RWPE2 (cell line): ENCODE data around the gene RAB7A.

Experiments
- ATAC-seq: fragments of 200-7000 bp; cut with Tn5 transposase; 3 replicates; pipeline ENCODE4 v1.9.1; 2021; ENCODE audit warnings: low read depth
- DNase-seq: peaks from one replicate; pipeline ENCODE4 v3.0.0-alpha.2; 2020; ENCODE audit warnings: low spot score
- H3K27ac ChIP-seq: fragments of 450-650 bp; 2 replicates; pipeline ENCODE4 v1.5.1; 2017; ENCODE audit warnings: mild to moderate bottlenecking; ENCODE audit not compliant: poor library complexity, severe bottlenecking
- H3K27me3 ChIP-seq: fragments of 250-450 bp; sonication (Bioruptor Pico); 2 replicates; pipeline ENCODE4 v1.5.1; 2021; ENCODE audit warnings: mild to moderate bottlenecking, moderate library complexity; ENCODE audit not compliant: insufficient read depth, poor library complexity, severe bottlenecking
- H3K36me3 ChIP-seq: fragments of 250-450 bp; sonication (Bioruptor Pico); 2 replicates; pipeline ENCODE4 v1.5.1; 2020; ENCODE audit warnings: low read depth, mild to moderate bottlenecking, moderate library complexity
- H3K4me1 ChIP-seq: fragments of 250-450 bp; sonication (Bioruptor Pico); 2 replicates; pipeline ENCODE4 v1.5.1; 2021; ENCODE audit warnings: mild to moderate bottlenecking, moderate library complexity; ENCODE audit not compliant: insufficient read depth, poor library complexity, severe bottlenecking
- H3K4me3 ChIP-seq: fragments of 250-450 bp; sonication (Bioruptor Pico); 2 replicates; pipeline ENCODE4 v1.5.1; 2021; ENCODE audit warnings: mild to moderate bottlenecking, moderate library complexity; ENCODE audit not compliant: severe bottlenecking
- H3K9me3 ChIP-seq: fragments of 250-450 bp; sonication (Bioruptor Pico); 2 replicates; pipeline ENCODE4 v1.5.1; 2021; ENCODE audit warnings: mild to moderate bottlenecking, moderate library complexity; ENCODE audit not compliant: severe bottlenecking
- TF ChIP-seq, protein P1 (sequence below): fragments of 450-650 bp; IDR thresholded peaks from one replicate; pipeline ENCODE4 v1.5.1; 2017; ENCODE audit warnings: mild to moderate bottlenecking, moderate library complexity; ENCODE audit not compliant: poor library complexity, severe bottlenecking

Gene RAB7A

DNA sequence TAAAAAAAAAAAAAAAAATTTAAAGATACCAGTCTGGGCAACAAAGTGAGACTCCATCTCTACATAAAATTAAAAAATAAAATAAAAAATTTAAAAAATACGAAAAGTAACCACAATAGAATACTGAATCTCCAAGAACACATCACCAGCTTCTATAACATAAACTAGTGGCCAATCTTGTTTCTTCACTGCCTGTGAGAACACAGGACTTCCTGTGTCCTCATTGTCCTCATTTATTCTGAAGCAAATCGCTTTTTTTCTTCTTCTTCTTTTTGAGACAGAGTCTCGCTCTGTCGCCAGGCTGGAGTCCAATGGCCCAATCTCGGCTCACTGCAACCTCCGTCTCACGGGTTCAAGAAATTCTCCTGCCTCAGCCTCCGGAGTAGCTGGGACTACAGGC, 28.6 kb upstream of the RAB7A start:
- DNase-seq: no peak
- Histone ChIP-seq H3K27me3 (no peaks in the 10 kb centered on the region), H3K9me3 (no peaks in the 10 kb centered on the region), H3K36me3 (no peaks in the 10 kb centered on the region), H3K4me3 (no peak overlapping the region), H3K27ac (no peak overlapping the region), H3K4me1 (no peaks in the 10 kb centered on the region)
- TF ChIP-seq, protein P1, sequence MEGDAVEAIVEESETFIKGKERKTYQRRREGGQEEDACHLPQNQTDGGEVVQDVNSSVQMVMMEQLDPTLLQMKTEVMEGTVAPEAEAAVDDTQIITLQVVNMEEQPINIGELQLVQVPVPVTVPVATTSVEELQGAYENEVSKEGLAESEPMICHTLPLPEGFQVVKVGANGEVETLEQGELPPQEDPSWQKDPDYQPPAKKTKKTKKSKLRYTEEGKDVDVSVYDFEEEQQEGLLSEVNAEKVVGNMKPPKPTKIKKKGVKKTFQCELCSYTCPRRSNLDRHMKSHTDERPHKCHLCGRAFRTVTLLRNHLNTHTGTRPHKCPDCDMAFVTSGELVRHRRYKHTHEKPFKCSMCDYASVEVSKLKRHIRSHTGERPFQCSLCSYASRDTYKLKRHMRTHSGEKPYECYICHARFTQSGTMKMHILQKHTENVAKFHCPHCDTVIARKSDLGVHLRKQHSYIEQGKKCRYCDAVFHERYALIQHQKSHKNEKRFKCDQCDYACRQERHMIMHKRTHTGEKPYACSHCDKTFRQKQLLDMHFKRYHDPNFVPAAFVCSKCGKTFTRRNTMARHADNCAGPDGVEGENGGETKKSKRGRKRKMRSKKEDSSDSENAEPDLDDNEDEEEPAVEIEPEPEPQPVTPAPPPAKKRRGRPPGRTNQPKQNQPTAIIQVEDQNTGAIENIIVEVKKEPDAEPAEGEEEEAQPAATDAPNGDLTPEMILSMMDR: no peak
- no peak for ATAC-seq

DNA sequence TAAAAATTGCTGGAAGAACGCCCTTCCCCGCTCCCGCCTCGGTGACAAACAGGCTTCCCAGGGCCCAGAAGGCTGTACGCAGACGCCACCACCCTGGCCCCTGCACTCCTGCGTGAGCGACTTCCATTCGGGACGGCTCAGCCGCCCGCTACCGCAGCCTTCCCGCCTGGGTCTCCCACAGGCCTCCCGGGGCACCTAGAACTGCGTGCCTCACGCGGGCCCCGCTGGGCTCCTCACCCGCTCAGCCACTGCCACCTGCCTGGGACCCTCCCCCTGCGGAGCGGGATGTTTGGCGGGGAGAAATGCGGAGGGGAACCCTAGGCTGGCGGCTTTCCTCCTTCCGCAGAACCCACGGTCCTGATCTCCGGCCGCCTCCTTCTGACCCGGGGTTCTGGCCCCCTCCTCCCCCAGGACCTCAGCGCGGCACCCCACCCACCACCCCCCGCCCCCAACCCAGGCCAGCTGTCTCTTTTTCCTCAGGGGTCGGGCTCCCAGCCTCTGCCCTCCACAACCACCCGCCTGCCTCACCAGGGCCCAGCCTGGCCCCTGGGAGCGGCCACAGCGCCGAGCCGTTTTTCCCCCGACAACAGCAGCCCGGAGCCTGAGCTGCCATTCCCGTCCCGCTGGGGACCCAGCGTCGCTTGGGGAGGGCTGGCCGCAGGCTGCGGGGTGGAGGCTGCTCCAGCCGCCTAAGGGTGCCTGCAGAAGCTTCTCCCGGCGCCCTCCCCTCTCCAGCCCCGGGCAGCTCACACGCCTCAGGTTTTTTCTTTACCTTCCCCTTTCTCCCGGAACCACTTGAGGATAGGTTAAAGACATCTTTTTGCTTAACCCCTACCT, 27.6 kb upstream of the RAB7A start:
- H3K36me3 ChIP-seq: no peaks in the 10 kb centered on the region
- peak; percentile 78 for ATAC-seq
- peak overlapping the region; percentile 24 for H3K4me3 ChIP-seq
- no peaks in the 10 kb centered on the region for H3K27me3 ChIP-seq
- DNase-seq: no peak
- no peak overlapping the region for H3K27ac ChIP-seq
- no peaks in the 10 kb centered on the region for H3K4me1 ChIP-seq
- no peaks in the 10 kb centered on the region for H3K9me3 ChIP-seq
- TF ChIP-seq, protein P1: no peak

DNA sequence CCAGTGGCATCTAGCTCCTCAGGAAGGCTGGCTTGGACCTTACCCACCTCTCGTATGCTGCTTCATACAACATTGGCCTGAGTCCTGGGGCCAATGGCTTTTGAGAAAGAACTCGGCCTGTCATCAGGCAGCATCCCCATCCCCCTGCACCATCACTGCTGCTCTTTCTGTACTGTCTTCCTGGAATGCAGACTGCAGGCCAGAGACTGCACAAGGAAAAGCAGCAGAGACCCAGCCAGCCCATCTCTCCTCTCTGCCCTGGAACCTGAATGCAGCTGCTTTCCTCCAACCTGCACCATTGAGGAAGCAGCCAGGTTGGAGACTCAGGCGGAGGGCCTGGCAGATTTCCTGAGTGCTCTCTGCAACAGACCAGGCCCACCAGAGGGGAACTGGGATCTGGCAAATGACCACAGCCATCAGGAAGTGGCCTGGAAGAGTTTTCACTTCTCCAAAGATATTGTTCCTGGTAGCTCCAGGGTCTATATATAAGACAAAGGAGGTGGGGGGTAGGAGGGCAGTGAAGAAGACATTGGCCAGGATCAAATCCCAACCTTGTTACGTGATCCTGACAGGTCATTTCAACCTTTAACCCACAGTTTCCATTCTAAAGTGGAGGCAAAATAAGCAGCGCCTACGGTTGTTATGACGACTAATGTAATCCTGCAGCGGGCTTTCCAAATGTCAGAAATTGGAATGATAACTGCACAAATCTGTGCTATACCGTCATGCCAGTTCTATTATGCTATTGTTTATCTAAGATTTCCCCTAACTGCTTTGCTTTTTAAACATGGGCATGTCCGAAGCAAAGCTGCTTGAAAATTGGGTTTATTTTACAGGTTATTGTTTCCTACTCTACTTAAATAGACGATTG, 24.4 kb upstream of the RAB7A start:
- Histone ChIP-seq H3K36me3 (no peaks in the 10 kb centered on the region), H3K4me3 (no peak overlapping the region), H3K27ac (no peak overlapping the region), H3K9me3 (no peaks in the 10 kb centered on the region), H3K4me1 (no peaks in the 10 kb centered on the region), H3K27me3 (no peaks in the 10 kb centered on the region)
- TF ChIP-seq, protein P1: no peak
- no peak for DNase-seq
- ATAC-seq: no peak

DNA sequence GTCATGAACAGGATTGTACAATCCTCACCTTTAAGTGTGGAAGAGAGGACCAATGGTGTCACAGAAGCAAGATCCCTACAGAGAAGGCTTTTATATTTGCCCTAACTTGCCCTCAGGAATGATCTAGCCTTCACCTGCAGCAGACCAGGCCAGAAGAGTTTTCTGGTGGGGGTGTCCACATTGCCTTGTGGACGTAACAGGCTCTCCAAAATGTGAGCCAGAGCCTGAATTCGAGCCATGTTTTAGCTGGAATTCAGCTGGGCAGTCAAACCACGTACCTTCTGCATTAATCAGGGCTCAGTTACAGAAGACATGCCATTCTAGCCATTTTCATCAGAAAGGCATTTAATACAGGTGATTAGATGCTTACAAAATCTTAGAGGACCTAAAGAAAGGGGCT, 23.6 kb upstream of the RAB7A start:
- no peaks in the 10 kb centered on the region for H3K4me1 ChIP-seq
- no peak for ATAC-seq
- no peak overlapping the region for H3K4me3 ChIP-seq
- TF ChIP-seq, protein P1: no peak
- no peaks in the 10 kb centered on the region for H3K36me3 ChIP-seq
- no peak overlapping the region for H3K27ac ChIP-seq
- DNase-seq: no peak
- no peaks in the 10 kb centered on the region for H3K27me3 ChIP-seq
- no peaks in the 10 kb centered on the region for H3K9me3 ChIP-seq
